ENCODE data around the gene STK4.

Gene STK4

DNA sequence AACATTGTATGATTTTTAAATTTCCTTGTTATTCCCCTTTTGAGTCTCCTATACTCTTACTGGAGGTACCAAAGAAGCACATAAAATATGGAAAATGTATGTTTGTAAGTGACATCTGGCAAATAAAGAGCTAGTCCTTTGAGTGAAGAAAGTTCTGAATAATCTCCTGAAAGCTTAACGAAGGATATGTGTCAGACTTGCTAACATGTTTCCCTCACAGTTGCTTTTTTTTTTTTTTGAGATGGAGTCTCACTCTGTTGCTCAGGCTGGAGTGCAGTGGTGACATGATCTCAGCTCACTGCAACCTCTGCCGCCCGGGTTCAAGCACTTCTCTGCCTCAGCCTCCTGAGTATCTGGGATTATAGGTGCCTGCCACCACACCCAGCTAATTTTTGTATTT, 63.6 kb downstream of the STK4 start:
- no peak for DNase-seq (ENCODE audit: low spot score)

DNA sequence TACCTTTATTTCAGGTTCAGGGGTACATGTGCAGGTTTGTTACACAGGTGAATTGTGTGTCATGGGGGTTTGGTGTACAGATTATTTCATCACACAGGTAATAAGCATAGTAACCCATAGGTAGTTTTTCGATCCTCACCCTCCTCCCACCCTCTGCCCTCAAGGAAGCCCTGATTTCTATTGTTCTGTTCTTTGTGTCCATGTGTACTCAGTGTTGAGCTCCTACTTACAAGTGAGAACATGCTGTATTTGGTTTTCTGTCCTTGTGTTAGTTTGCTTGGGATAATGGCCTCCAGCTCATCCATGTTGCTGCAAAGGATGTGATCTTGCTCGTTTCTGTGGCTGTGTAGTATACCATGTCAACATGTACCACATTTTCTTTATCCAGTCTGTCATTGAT, 66.0 kb downstream of the STK4 start:
- no peak for DNase-seq (ENCODE audit: low spot score)

GRCh38 chr20:45032781-45033180, 66.5 kb downstream of the STK4 start:
- DNase-seq (ENCODE audit: low spot score), result no peak

DNA sequence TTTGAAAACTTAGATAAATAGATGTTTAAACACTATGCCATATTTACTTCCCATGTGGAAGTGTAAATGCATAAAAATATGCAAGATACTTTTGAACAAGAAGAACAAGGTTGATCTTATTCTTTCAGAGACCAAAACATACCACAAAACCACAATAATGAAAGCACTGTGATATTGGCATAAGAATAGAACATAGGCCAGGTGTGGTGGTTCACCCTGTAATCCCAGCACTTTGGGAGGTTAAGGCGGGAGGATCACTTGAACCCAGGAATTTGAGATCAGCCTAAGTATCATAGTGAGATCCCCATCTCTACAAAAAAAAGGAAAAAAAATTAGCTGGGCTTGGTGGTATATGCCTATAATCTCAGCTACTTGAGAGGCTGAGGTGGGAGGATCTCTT, 68.1 kb downstream of the STK4 start:
- DNase-seq (ENCODE audit: low spot score), result no peak

GRCh38 chr20:45036044-45036755, 69.9 kb downstream of the STK4 start:
- DNase-seq (ENCODE audit: low spot score), result peak; percentile 31

- no peak for DNase-seq (ENCODE audit: low spot score)
Observed at GRCh38 chr20:45037050-45037449, 70.7 kb downstream of the STK4 start.

- DNase-seq (ENCODE audit: low spot score), result no peak
Observed at GRCh38 chr20:45037635-45038034, 71.3 kb downstream of the STK4 start.

DNA sequence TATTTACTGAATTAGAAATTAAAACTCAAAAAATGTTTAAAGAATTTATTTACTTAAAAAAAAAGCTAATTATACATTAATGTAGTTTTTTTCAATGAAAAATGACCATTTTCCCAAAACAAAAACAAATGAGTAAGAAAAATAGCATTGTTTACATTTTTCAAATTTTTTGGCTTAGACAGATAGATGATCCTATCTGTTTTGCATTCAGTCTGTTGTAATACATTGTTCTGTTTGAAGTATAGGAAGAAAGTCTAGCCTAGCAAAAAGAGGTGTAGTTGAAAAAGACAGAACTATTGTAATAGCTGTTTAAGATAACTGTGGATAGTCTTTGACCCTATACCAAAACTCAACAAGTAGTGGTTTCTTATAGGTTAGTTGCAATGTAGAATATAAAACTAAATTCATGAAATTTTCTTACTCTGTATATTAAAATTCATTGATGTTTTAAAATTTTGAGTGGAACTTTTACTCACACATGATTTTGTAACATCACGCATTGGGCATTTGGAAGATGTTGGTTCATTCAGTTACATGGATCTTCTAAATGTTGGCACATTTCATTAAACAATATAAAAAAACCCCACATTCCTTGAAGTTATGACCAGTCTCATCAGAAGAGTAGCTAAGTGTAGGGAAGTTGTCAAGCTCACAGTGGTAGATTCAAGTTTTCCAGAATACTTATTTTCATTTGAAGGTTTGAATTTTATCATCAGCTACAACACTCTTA, 72.6 kb downstream of the STK4 start:
- no peak for DNase-seq (ENCODE audit: low spot score)

DNA sequence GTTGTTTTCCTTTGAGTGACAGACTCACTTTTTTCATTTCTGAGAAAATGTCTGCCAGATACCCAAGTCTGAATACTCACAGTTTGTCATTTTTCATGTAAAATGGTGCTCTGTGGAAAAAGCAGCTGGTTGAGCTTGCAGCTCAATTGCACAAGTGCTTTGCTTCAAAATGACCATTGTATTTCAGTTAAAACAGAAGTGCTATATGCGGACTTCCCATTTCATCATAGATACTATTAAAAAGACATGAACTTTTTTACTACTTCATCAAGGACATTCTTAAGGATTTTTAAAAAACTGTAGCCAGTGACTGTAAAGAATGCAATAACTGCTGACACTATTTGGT, 73.1 kb downstream of the STK4 start:
- no peak for DNase-seq (ENCODE audit: low spot score)

GRCh38 chr20:45041464-45042337, 75.4 kb downstream of the STK4 start:
- DNase-seq (ENCODE audit: low spot score), result no peak

DNA sequence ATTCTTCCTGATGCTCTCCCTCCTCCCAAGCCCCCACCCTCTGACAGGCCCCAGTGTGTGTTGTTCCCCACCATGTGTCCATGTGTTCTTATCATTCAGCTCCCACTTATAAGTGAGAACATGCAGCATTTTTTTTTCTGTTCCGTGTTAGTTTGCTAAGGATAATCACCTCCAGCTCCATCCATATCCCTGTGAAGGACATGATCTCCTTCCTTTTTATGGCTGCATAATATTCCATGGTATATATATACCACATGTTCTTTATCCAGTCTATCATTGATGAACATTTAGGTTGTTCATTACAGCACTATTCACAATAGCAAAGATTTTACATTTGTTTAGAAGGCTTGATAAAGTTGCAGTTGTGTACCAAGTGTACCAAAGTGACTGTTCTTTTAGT, 76.7 kb downstream of the STK4 start:
- DNase-seq (ENCODE audit: low spot score), result no peak

- DNase-seq (ENCODE audit: low spot score), result peak; percentile 74
Observed at GRCh38 chr20:45044084-45044573, 77.8 kb downstream of the STK4 start.

DNA sequence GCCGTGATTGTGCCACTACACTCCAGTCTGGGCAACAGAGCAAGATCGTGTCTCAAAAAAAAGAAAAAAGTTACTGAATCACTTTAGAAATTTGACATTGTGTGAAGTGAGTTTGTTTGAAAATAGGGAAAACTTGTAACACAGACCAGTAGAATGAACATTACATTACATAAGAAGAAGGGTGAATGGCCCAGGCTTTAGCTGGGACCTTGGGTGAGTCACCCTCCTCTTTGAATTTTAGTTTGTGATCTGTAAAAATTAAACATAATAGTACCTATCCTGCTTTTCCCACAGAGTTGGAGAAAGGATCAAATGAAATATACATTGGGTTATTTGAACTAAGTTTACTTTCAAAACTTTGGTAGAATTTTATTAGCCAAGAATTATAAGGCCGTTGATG, 78.3 kb downstream of the STK4 start:
- no peak for DNase-seq (ENCODE audit: low spot score)

DNA sequence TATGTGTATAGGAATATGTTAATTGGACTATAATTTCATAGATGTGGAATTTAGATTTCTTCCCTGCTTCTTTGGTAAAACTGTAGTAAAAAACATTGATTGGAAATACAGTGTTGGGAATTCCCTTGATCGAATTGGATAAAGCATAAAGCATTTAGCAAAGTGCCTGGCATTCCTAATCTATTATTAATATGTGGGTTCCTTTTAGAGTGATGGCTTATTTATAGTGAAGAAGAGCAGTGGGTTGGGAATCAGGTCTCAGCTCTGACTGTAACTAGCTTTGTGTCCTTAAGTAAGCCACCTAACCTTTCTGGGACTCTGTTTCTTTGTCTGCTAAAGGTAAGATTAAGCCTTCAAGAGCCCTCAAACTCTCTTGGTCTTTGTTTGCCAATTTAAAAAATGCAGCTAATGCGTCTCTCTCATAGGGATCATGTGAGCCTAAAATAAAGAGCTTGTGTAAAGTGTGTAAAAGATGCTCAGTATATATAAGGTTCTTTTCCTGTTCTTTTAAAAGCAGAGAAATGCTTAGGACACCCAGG, 81.3 kb downstream of the STK4 start:
- no peak for DNase-seq (ENCODE audit: low spot score)

DNA sequence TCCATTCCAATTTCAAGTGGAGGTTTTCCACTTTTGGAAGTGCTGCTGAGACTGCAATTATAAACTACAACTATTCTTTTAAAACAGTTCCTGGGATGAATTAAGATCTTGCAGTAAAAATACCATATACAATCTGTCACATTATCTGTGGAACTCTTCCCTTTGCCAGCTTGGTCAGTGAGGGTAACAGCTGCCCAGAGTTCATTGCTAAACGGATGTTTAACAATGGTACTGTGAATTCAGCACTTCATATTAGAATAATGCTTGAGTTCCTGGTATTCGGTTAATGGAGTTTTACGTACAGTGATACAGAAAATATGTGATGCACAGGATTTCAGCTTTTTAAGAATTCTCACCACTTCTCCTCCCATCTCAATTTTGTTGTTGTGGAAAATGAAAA, 83.1 kb downstream of the STK4 start:
- DNase-seq (ENCODE audit: low spot score), result no peak

GRCh38 chr20:45049904-45050471, 83.7 kb downstream of the STK4 start:
- no peak for DNase-seq (ENCODE audit: low spot score)

DNA sequence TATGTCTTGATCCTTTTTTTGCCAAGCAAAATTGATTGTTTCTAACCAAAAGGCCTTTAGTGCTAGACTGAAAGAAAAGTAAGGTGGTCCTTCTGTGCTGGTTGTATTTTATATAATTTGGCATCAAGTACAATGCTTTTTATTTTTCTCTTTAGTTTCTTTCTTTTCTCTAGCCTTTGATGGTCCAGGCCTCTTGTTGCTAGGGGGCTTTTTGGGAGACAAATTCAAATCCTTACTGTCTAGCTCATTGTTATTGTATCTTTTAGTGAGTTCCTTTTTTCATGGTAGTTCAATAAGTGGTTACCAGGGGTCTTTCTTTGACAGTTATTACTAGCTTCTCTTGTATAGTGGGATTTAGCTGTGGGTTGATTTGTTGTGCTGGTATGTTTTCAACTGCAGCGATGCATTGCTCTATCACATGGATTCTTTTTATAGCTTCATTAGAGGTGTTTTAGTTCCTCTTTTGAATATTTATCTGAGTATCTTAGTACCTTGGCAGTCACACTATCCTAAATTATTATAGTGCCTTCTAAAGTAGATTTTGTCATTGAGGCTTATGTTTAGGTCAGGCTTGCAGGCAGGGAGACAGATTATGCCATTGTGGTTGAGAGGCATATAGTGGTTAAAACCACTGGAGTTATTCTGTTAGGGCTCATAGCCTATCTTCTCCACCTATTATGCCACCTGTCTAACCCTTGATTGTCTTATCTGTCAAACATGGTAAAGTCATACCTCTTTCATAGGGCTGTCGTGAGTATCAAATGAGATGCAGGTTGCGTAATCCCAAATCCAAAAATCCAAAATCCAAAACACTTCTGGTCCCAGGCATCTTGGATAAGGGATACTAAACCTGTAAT, 85.1 kb downstream of the STK4 start:
- no peak for DNase-seq (ENCODE audit: low spot score)

DNA sequence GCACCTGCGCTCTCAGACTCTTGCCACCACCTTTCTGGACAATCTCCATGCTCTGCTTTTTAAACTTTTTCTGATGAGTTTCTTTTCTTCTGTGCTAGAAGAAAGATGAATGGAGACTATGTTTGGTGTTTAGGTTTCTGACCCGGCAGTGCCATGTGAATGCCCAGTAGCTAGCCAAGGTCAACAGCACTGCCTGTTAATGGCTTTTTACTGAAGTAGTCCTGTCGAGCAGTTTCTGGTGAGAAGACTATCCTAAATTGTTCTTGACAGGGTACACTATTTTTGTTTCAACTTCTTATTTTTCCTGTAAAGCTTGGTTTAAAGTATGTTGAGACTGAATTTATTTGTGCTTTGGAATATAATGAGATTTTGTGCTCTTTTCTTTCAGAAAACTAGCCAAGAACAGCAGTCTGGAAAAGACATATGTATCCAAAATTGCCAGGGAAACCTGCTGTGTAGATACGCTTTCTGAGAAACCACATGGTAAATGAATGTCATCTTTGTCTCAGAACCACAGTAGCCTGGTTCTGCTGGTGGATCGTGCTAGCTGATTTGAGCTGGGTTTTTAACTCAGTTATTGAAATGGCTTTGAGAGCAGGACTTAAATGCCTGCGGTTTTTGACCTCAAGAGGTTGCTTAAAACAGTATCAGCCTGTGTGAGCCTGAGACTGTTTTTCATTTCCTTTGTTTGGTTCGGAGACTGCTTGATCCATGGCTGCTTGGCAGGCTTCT, 86.6 kb downstream of the STK4 start:
- DNase-seq (ENCODE audit: low spot score), result no peak

GRCh38 chr20:45053430-45054351, 87.4 kb downstream of the STK4 start:
- no peak for DNase-seq (ENCODE audit: low spot score)

All from hematopoietic multipotent progenitor cell treated with erythropoietin and hydrocortisone succinate and interleukin-3 and kit ligand, for 15 days (in vitro differentiated cells).